Endothelial cell (in vitro differentiated cells): Measurements from ENCODE around the gene OR6S1. TPM values are rescaled to one million over a fixed set of nuclear protein-coding genes. Genes with fewer than 3 reads are reported as not detected.

Experiments
- DNase-seq: peaks from one replicate; pipeline ENCODE4 v3.0.0; 2021; ENCODE audit warnings: low spot score
- H3K27ac Mint-ChIP-seq: one replicate; pipeline ENCODE4 v1.8.0; 2021; ENCODE audit warnings: mixed read lengths, inconsistent platforms; ENCODE audit not compliant: unreplicated experiment
- H3K27me3 Mint-ChIP-seq: one replicate; pipeline ENCODE4 v1.8.0; 2021; ENCODE audit warnings: mild to moderate bottlenecking, moderate library complexity, mixed read lengths, inconsistent platforms; ENCODE audit not compliant: unreplicated experiment
- H3K36me3 Mint-ChIP-seq: one replicate; pipeline ENCODE4 v1.8.0; 2021; ENCODE audit warnings: mild to moderate bottlenecking, low read depth, mixed read lengths, inconsistent platforms; ENCODE audit not compliant: unreplicated experiment
- H3K4me1 Mint-ChIP-seq: one replicate; pipeline ENCODE4 v1.8.0; 2021; ENCODE audit warnings: mild to moderate bottlenecking, mixed read lengths, inconsistent platforms; ENCODE audit not compliant: unreplicated experiment
- H3K4me3 Mint-ChIP-seq: one replicate; pipeline ENCODE4 v1.8.0; 2021; ENCODE audit warnings: mild to moderate bottlenecking, mixed read lengths, inconsistent platforms; ENCODE audit not compliant: unreplicated experiment
- H3K9me3 Mint-ChIP-seq: one replicate; pipeline ENCODE4 v1.8.0; 2021; ENCODE audit warnings: mixed read lengths, inconsistent platforms; ENCODE audit not compliant: unreplicated experiment
- CTCF ChIP-seq: fragments of 200-600 bp; sonication (generic); IDR thresholded peaks from one replicate; pipeline ENCODE4 v1.5.0; 2021; ENCODE audit warnings: antibody characterized with exemption; ENCODE audit not compliant: unreplicated experiment
- total RNA-seq: library from RNA; stranded (reverse); fragmentation: NEBNext Ultra II Directional; extraction: Animal tissue kit (Norgen Biotek cat#: 25700); gene quantifications from one replicate; pipeline ENCODE4 v1.2.1, GENCODE V29; 2021; ENCODE audit not compliant: unreplicated experiment

OR6S1 gene
- total RNA-seq, 1 donor from 2014 or later: not detected

GRCh38 chr14:20613094-20614037 is 28.1 kb downstream of the OR6S1 start:
- Mint-ChIP-seq H3K4me3 (no peak overlapping the region), H3K27ac (no peak overlapping the region)
- peak; percentile 96 for TF ChIP-seq CTCF

GRCh38 chr14:20612403-20612802 is 29.1 kb downstream of the OR6S1 start:
- Mint-ChIP-seq H3K4me1 (peaks cover 6% of the 10 kb centered on the region), H3K27me3 (no peaks in the 10 kb centered on the region), H3K4me3 (no peak overlapping the region), H3K9me3 (no peaks in the 10 kb centered on the region), H3K27ac (no peak overlapping the region), H3K36me3 (no peaks in the 10 kb centered on the region)
- no peak for DNase-seq
- TF ChIP-seq CTCF: no peak

More at GRCh38 chr14:20613094-20614037, 28.1 kb downstream of the OR6S1 start:
- H3K4me1 Mint-ChIP-seq: peaks cover 12% of the 10 kb centered on the region
- no peaks in the 10 kb centered on the region for H3K27me3 Mint-ChIP-seq
- H3K36me3 Mint-ChIP-seq: no peaks in the 10 kb centered on the region
- H3K9me3 Mint-ChIP-seq: no peaks in the 10 kb centered on the region
- DNase-seq: peak; percentile 76

GRCh38 chr14:20611277-20611676 is 30.2 kb downstream of the OR6S1 start:
- H3K27ac Mint-ChIP-seq: no peak overlapping the region
- TF ChIP-seq CTCF: no peak

GRCh38 chr14:20610002-20610765 is 31.3 kb downstream of the OR6S1 start:
- Mint-ChIP-seq H3K27ac (no peak overlapping the region), H3K4me3 (no peak overlapping the region), H3K36me3 (no peaks in the 10 kb centered on the region), H3K9me3 (no peaks in the 10 kb centered on the region), H3K4me1 (peaks cover 6% of the 10 kb centered on the region), H3K27me3 (no peaks in the 10 kb centered on the region)
- DNase-seq: peak; percentile 79
- no peak for TF ChIP-seq CTCF

More at GRCh38 chr14:20611277-20611676, 30.2 kb downstream of the OR6S1 start:
- Mint-ChIP-seq H3K36me3 (no peaks in the 10 kb centered on the region), H3K9me3 (no peaks in the 10 kb centered on the region), H3K4me1 (peaks cover 6% of the 10 kb centered on the region), H3K27me3 (no peaks in the 10 kb centered on the region), H3K4me3 (no peak overlapping the region)
- DNase-seq: no peak
